GM18867 (cell line): Measurements from ENCODE around the gene FAM131A.
"Not testable (repeated sequence)": the region's sequence is repeated elsewhere in the genome, so short reads cannot be mapped to it uniquely, and the experiment has no call there.

Experiments
- ATAC-seq: cut with Tn5 transposase; IDR thresholded peaks from one replicate; pipeline ENCODE4 v1.9.1; 2021; ENCODE audit warnings: mild to moderate bottlenecking, moderate library complexity; ENCODE audit not compliant: unreplicated experiment

The FAM131A gene

GRCh38 chr3:184338511-184338945 lies 1.1 kb downstream of the FAM131A start:
- no peak for ATAC-seq

- no peak for ATAC-seq
Measured at GRCh38 chr3:184339001-184339400, 1.6 kb downstream of the FAM131A start.

DNA sequence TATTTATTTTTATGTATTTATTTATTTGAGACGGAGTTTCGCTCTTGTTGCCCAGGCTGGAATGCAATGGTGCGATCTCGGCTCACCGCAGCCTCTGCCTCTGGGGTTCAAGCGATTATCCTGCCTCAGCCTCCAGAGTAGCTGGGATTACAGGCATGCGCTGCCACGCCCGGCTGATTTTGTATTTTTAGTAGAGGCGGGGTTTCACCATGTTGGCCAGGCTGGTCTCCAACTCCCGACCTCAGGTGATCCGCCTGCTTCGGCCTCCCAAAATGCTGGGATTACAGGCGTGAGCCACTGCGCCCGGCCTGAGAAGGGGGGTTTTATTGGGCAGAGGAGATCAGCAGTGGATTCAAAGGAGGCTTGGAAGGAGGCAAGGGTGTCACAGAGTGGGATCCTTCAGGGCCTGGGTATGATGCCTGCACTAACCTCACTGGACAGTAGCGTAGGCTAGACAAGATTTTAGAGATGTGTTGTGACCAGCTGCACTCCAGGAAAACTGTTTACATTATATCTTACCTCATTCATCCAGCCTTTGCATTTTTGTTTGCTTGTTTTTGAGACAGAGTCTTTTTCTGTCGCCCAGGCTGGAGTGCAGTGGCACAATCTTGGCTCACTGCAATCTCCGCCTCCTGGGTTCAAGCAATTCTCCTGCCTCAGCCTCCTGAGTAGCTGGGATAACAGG lies 2.2 kb downstream of the FAM131A start:
- ATAC-seq = not testable (repeated sequence)

DNA sequence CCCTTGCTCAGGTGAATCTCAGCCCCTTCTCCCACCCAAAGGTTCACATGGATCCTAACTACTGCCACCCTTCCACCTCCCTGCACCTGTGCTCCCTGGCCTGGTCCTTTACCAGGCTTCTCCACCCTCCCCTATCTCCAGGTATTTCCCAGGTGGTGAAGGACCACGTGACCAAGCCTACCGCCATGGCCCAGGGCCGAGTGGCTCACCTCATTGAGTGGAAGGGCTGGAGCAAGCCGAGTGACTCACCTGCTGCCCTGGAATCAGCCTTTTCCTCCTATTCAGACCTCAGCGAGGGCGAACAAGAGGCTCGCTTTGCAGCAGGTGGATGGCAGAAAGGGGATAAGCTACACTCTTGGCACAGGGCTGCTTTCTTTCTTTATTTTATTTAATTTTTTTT lies 4.5 kb downstream of the FAM131A start:
- no peak for ATAC-seq

GRCh38 chr3:184343200-184343876 lies 5.9 kb downstream of the FAM131A start:
- ATAC-seq = no peak

DNA sequence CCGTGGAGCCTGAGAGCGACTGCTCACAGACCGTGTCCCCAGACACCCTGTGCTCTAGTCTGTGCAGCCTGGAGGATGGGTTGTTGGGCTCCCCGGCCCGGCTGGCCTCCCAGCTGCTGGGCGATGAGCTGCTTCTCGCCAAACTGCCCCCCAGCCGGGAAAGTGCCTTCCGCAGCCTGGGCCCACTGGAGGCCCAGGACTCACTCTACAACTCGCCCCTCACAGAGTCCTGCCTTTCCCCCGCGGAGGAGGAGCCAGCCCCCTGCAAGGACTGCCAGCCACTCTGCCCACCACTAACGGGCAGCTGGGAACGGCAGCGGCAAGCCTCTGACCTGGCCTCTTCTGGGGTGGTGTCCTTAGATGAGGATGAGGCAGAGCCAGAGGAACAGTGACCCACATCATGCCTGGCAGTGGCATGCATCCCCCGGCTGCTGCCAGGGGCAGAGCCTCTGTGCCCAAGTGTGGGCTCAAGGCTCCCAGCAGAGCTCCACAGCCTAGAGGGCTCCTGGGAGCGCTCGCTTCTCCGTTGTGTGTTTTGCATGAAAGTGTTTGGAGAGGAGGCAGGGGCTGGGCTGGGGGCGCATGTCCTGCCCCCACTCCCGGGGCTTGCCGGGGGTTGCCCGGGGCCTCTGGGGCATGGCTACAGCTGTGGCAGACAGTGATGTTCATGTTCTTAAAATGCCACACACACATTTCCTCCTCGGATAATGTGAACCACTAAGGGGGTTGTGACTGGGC lies 7.3 kb downstream of the FAM131A start:
- ATAC-seq = no peak

DNA sequence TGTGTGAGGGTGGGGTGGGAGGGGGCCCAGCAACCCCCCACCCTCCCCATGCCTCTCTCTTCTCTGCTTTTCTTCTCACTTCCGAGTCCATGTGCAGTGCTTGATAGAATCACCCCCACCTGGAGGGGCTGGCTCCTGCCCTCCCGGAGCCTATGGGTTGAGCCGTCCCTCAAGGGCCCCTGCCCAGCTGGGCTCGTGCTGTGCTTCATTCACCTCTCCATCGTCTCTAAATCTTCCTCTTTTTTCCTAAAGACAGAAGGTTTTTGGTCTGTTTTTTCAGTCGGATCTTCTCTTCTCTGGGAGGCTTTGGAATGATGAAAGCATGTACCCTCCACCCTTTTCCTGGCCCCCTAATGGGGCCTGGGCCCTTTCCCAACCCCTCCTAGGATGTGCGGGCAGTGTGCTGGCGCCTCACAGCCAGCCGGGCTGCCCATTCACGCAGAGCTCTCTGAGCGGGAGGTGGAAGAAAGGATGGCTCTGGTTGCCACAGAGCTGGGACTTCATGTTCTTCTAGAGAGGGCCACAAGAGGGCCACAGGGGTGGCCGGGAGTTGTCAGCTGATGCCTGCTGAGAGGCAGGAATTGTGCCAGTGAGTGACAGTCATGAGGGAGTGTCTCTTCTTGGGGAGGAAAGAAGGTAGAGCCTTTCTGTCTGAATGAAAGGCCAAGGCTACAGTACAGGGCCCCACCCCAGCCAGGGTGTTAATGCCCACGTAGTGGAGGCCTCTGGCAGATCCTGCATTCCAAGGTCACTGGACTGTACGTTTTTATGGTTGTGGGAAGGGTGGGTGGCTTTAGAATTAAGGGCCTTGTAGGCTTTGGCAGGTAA lies 8.1 kb downstream of the FAM131A start:
- no peak for ATAC-seq

GRCh38 chr3:184346480-184347190 lies 9.2 kb downstream of the FAM131A start:
- no peak for ATAC-seq

DNA sequence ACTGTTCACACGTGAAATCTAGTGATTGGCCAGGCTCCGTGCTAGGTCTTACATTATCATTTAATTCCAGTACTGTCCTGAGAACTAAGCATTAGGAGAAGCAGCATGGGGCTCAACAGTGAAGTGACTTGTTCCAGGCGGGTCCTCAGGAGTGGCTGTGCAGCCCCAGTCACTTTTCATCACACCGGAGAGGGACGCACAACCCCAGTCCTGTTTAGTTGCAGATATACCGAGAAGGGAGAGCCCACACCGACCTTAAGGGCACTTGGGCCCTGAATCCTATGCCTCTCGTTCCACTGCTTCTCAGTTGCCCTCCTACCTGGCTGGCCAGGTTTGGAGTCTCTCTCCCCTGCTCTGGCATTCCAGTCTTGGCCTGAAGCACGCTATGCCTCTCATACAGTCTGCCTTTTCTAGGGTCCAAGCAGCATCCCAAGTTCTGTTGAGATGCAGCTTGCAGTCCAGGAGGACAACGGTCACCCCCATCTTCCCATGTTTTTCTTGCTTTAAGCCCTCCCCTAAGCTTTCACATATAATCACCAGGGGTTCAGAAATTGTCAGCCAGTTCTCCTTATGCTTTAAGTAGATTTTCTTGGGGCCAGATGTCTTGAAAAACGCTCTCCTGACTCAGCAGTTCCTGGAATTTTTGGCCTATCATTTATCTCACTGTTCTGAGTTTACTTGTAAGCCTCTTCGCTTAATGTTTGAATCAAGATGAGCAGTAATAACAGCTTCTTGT lies 10.1 kb downstream of the FAM131A start:
- ATAC-seq = no peak

GRCh38 chr3:184348057-184348382 lies 10.6 kb downstream of the FAM131A start:
- no peak for ATAC-seq

- no peak for ATAC-seq
Measured at GRCh38 chr3:184349563-184350470, 12.4 kb downstream of the FAM131A start.

GRCh38 chr3:184350618-184351017 lies 13.2 kb downstream of the FAM131A start:
- ATAC-seq = no peak

GRCh38 chr3:184351511-184352148 lies 14.2 kb downstream of the FAM131A start:
- no peak for ATAC-seq

DNA sequence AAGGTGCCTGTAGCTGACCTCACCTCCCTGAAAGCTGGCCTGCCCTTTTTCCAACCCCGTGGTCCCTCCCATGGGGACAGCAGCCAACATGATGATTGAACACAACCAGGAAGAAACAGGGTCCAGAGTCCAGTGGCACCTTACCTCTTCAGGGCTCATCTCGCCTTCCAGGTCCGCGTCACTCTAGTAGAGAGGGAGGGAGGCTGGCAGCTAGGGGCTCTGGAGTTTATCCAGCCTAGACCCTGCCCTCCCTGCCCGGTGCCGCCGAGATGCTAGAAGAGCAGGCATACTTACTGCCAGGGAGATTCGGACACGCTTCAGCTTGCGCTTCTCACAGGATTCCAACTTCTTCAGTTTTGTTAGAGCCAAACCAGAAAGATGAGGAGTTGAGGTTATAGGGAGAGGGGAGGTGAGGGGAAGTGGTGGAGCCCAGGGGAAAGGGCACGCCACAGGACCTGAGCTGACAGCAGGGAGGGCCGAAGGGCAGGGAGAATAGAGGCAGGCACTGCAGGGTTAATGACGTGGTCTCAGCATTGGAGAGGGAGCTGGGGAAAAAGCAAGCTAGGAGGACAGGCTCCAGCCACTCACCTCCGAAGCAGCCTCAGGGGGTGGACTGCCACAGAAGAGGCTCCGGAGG lies 14.9 kb downstream of the FAM131A start:
- no peak for ATAC-seq

- no peak for ATAC-seq
Measured at GRCh38 chr3:184352897-184353545, 15.6 kb downstream of the FAM131A start.

DNA sequence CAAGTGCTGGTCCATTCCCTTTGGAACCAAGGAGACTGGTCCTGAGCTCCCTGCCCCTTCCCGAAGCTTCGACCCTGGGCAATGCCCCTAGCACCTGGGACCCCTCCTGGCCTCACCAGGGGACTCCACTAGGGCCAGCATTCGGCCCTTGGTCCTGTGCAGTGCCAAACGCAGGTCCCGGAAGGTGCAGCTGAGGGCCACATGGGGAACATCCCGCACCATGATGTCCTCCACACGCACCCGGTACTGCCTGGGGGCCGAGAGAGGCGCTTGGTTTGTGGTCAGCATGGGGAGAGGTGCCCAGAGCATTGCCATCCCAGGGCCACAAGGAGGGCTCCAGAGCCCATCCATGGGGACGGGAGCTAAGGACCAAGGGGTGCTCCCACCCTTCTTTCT lies 16.1 kb downstream of the FAM131A start:
- ATAC-seq = no peak

DNA sequence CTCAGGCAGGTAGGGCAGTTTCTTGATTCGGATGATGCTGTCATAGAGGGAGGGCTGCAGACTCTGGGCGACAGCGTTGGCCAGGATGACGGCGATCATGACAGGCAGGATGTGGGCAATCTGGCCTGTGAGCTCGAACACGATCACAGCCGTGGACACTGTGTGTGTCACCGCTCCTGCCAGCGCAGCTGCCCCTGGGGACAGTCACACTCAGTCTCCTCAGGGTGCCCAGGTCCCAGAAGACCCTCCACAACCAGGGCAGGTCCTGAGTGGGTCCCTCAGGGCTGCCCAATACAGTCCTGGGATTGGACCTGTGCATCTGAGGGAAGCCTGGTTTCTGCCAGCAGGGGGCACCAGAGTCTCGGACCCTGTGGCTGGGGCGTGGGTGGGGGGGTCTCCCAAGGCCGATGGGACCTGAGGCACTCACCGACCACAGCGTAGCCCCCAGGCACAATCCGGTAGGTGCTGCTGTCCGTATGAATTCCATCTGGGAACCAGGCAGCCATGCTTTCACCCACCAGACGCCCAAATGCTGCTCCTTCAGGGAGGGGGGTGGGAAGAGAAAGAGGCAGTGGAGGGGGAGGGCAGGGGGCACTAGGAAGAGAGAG lies 16.8 kb downstream of the FAM131A start:
- ATAC-seq = no peak
